H1 (cell line): ENCODE measurements around the gene TAF11L4. TPM values are rescaled to one million over a fixed set of nuclear protein-coding genes. Genes with fewer than 3 reads are reported as not detected.
A peak's percentile ranks its signal among the peaks of the same experiment; 100 is the strongest.
"Not testable (repeated sequence)": the region's sequence is repeated elsewhere in the genome, so short reads cannot be mapped to it uniquely, and the experiment has no call there.

Experiments used
- CTCF ChIA-PET: fragments of 300-600 bp; sonication (Branson Sonifier 250); formaldehyde crosslinking; loops from one replicate; lab custom pipeline; 2021; ENCODE audit not compliant: partially characterized antibody; lab: Charles Lee
- POLR2A ChIA-PET: fragments of 300-600 bp; sonication (Branson Sonifier 250); formaldehyde crosslinking; loops from one replicate; lab custom pipeline; 2021; ENCODE audit warnings: inconsistent platforms; ENCODE audit not compliant: partially characterized antibody; lab: Charles Lee
- DNase-seq, 2 experiments: peaks; one replicate each; pipeline versions ENCODE4 v3.0.0 to v3.0.0-alpha.2; 2010 to 2022; ENCODE audit warnings: low spot score in 2 of 2, low read depth in 1 of 2, mixed read lengths in 1 of 2
- FAIRE-seq: peaks from 2 replicates; lab custom pipeline; 2011; peaks lifted over from hg19 to GRCh38; lab: Jason Lieb, UNC
- H2AFZ ChIP-seq: 2 replicates; pipeline ENCODE4 v1.8.1; 2012; ENCODE audit warnings: low read length, inconsistent platforms
- H2AK5ac ChIP-seq: 2 replicates; pipeline ENCODE4 v1.6.1; 2013; ENCODE audit warnings: low read depth, low read length
- H2BK120ac ChIP-seq: replicated peaks from 2 replicates; pipeline ENCODE3; 2013; ENCODE audit warnings: low read depth, low read length, inconsistent platforms
- H2BK12ac ChIP-seq: 2 replicates; pipeline ENCODE4 v1.6.1; 2013; ENCODE audit warnings: low read depth, low read length
- H2BK15ac ChIP-seq: 2 replicates; pipeline ENCODE4 v1.6.1; 2013; ENCODE audit warnings: low read length
- H2BK20ac ChIP-seq: 2 replicates; pipeline ENCODE4 v1.6.1; 2013; ENCODE audit warnings: low read length
- H2BK5ac ChIP-seq: 2 replicates; pipeline ENCODE4 v1.6.1; 2013; ENCODE audit warnings: low read depth, low read length
- H3K14ac ChIP-seq: 2 replicates; pipeline ENCODE4 v1.6.1; 2013; ENCODE audit warnings: inconsistent platforms; ENCODE audit not compliant: insufficient read length
- H3K18ac ChIP-seq: 2 replicates; pipeline ENCODE4 v1.6.1; 2013; ENCODE audit warnings: low read length; ENCODE audit errors: extremely low read depth
- H3K23ac ChIP-seq: 2 replicates; pipeline ENCODE4 v1.6.1; 2013; ENCODE audit warnings: inconsistent platforms; ENCODE audit not compliant: insufficient read length
- H3K23me2 ChIP-seq: 2 replicates; pipeline ENCODE4 v1.6.1; 2013; ENCODE audit warnings: low read depth, low read length
- H3K27ac ChIP-seq: 2 replicates; pipeline ENCODE4 v1.6.1; 2011; ENCODE audit warnings: low read depth, low read length, inconsistent platforms
- H3K27me3 ChIP-seq, 4 experiments: replicated peaks in 1 of 4; 1 replicate in 1 of 4; 2 replicates in 3 of 4; pipeline versions ENCODE4 v1.6.1 to v1.8.1; 2011 to 2013; ENCODE audit warnings: low read length in 3 of 4, mild to moderate bottlenecking in 3 of 4, inconsistent platforms in 2 of 4, mixed read lengths in 2 of 4, moderate library complexity in 1 of 4; ENCODE audit not compliant: control insufficient read depth in 3 of 4, insufficient read depth in 3 of 4; ENCODE audit errors: extremely low read depth in 1 of 4
- H3K36me3 ChIP-seq, 4 experiments: 2 replicates each; pipeline versions ENCODE4 v1.6.1 to v1.8.1; 2011 to 2013; ENCODE audit warnings: mild to moderate bottlenecking in 4 of 4, low read length in 3 of 4, moderate library complexity in 2 of 4, control low read depth in 1 of 4, inconsistent platforms in 1 of 4; ENCODE audit not compliant: insufficient read depth in 4 of 4, control insufficient read depth in 2 of 4
- H3K4ac ChIP-seq: replicated peaks from 2 replicates; pipeline ENCODE3; 2013; ENCODE audit warnings: low read length, low read depth, mixed read lengths, inconsistent platforms; ENCODE audit not compliant: insufficient read length
- H3K4me1 ChIP-seq, 4 experiments: replicated peaks in 1 of 4; 1 replicate in 1 of 4; 2 replicates in 3 of 4; pipeline versions ENCODE4 v1.6.1 to v1.8.1; 2011 to 2013; ENCODE audit warnings: low read length in 3 of 4, inconsistent platforms in 2 of 4, mixed read lengths in 1 of 4; ENCODE audit not compliant: insufficient read depth in 4 of 4, control insufficient read depth in 3 of 4
- H3K4me2 ChIP-seq, 2 experiments: 2 replicates each; pipeline versions ENCODE4 v1.6.1 to v1.8.1; 2011 to 2013; ENCODE audit warnings: low read depth in 2 of 2, low read length in 2 of 2, control low read depth in 1 of 2, inconsistent platforms in 1 of 2, mild to moderate bottlenecking in 1 of 2; ENCODE audit not compliant: insufficient read depth in 1 of 2
- H3K4me3 ChIP-seq, 4 experiments: fragments of 200-600, 300-600 bp in 1 of 4; sonication (generic), shearing (Covaris generic), sonication (Bioruptor Twin) in 1 of 4; 2 replicates each; pipeline versions ENCODE4 v1.5.1 to v1.8.1; 2011 to 2016; ENCODE audit warnings: low read length in 4 of 4, low read depth in 3 of 4, control low read depth in 2 of 4, inconsistent platforms in 2 of 4, mild to moderate bottlenecking in 2 of 4, mixed read lengths in 1 of 4, moderate library complexity in 1 of 4; ENCODE audit not compliant: insufficient read depth in 2 of 4; ENCODE audit errors: extremely low read depth in 1 of 4
- H3K56ac ChIP-seq: replicated peaks from 2 replicates; pipeline ENCODE3; 2013; ENCODE audit warnings: low read depth, mild to moderate bottlenecking, mixed read lengths, low read length, inconsistent platforms; ENCODE audit not compliant: insufficient read length
- H3K79me1 ChIP-seq: 2 replicates; pipeline ENCODE4 v1.6.1; 2013; ENCODE audit warnings: low read depth, low read length, control low read depth
- H3K79me2 ChIP-seq, 2 experiments: 2 replicates each; pipeline versions ENCODE4 v1.6.1 to v1.8.1; 2012 to 2013; ENCODE audit warnings: low read length in 2 of 2, mild to moderate bottlenecking in 2 of 2, inconsistent platforms in 1 of 2; ENCODE audit not compliant: insufficient read depth in 2 of 2, control insufficient read depth in 1 of 2
- H3K9ac ChIP-seq, 4 experiments: replicated peaks in 1 of 4; 1 replicate in 1 of 4; 2 replicates in 3 of 4; pipeline versions ENCODE4 v1.6.1 to v1.8.1; 2011 to 2013; ENCODE audit warnings: low read depth in 3 of 4, low read length in 3 of 4, control low read depth in 2 of 4, mild to moderate bottlenecking in 2 of 4, moderate library complexity in 2 of 4, inconsistent platforms in 1 of 4; ENCODE audit errors: extremely low read depth in 1 of 4
- H3K9me3 ChIP-seq, 2 experiments: 2 replicates each; pipeline versions ENCODE4 v1.6.1 to v1.8.1; 2012 to 2013; ENCODE audit warnings: mild to moderate bottlenecking in 2 of 2, moderate library complexity in 2 of 2, control low read depth in 1 of 2, inconsistent platforms in 1 of 2, low read depth in 1 of 2, low read length in 1 of 2, mixed read lengths in 1 of 2; ENCODE audit not compliant: insufficient read depth in 2 of 2
- H4K20me1 ChIP-seq, 2 experiments: replicated peaks in 1 of 2; 2 replicates each; pipeline versions ENCODE3 to v1.8.1; 2011 to 2013; ENCODE audit warnings: inconsistent platforms in 2 of 2, low read length in 2 of 2, mild to moderate bottlenecking in 1 of 2; ENCODE audit not compliant: insufficient read depth in 2 of 2, control insufficient read depth in 1 of 2
- H4K5ac ChIP-seq: 2 replicates; pipeline ENCODE4 v1.6.1; 2013; ENCODE audit warnings: low read length, low read depth, mixed read lengths, inconsistent platforms; ENCODE audit not compliant: insufficient read length
- H4K8ac ChIP-seq: 2 replicates; pipeline ENCODE4 v1.8.0; 2013; ENCODE audit warnings: mild to moderate bottlenecking, moderate library complexity, low read length, inconsistent platforms; ENCODE audit not compliant: insufficient read depth; ENCODE audit errors: extremely low read depth
- H4K91ac ChIP-seq: replicated peaks from 2 replicates; pipeline ENCODE3; 2013; ENCODE audit warnings: low read length, mixed read lengths, inconsistent platforms; ENCODE audit not compliant: insufficient read length
- WGBS, 2 experiments: shearing (Covaris generic) in 1 of 2; methylation state at CpG; one replicate each; pipeline versions ENCODE4 v1.1.6 to v1.1.7; 2013 to 2015; ENCODE audit warnings: low lambda C conversion rate in 2 of 2, mixed read lengths in 2 of 2, inconsistent platforms in 1 of 2, low coverage in 1 of 2, missing lambda C conversion rate in 1 of 2; ENCODE audit not compliant: insufficient replicate concordance in 2 of 2, insufficient coverage in 1 of 2, insufficient read length in 1 of 2; ENCODE audit errors: extremely low coverage in 1 of 2, missing lambda C conversion rate in 1 of 2; 5-methylcytosine and 5-hydroxymethylcytosine counted together
- polyA plus RNA-seq, 7 experiments: library from polyadenylated mRNA; depleted of rRNA in 3 of 7; stranded (reverse) in 5 of 7; unstranded in 2 of 7; fragments of >200 nt in 5 of 7; fragments of 200-250 nt in 2 of 7; gene quantifications; 1 replicate in 5 of 7; 2 replicates in 1 of 7; 4 replicates in 1 of 7; pipeline versions ENCODE4 v1.2.1 to v1.2.3, GENCODE V29; 2011 to 2013; ENCODE audit warnings: missing spikeins in 2 of 7, mixed read lengths in 2 of 7
- total RNA-seq: library from RNA; stranded (reverse); fragmentation: NEBNext Ultra II Directional; extraction: Animal tissue kit (Norgen Biotek cat#: 25700); gene quantifications from 2 replicates; pipeline ENCODE4 v1.2.1, GENCODE V29; 2021

Gene TAF11L4
- total and polyA plus RNA-seq, 2 of the 8 experiments (the other 6 are each of a cell fraction or from before 2014, with no cell fraction given) = not detected

GRCh38 chr5:17526504-17526903, 4.9 kb downstream of the TAF11L4 start:
- FAIRE-seq, H2BK120ac ChIP-seq, H3K36me3 ChIP-seq, H2BK20ac ChIP-seq, H2BK15ac ChIP-seq, CTCF ChIA-PET, H3K4me3 ChIP-seq, H2BK5ac ChIP-seq, H3K9me3 ChIP-seq, H4K8ac ChIP-seq, H2AK5ac ChIP-seq, H2BK12ac ChIP-seq, H4K5ac ChIP-seq, H3K27me3 ChIP-seq, H3K23me2 ChIP-seq, H3K27ac ChIP-seq, H2AFZ ChIP-seq, H3K4ac ChIP-seq, H3K56ac ChIP-seq, H3K23ac ChIP-seq, H3K14ac ChIP-seq, H3K79me2 ChIP-seq, H3K4me2 ChIP-seq, H3K79me1 ChIP-seq, H3K18ac ChIP-seq, POLR2A ChIA-PET, H4K91ac ChIP-seq, H3K9ac ChIP-seq, H3K4me1 ChIP-seq, H4K20me1 ChIP-seq: not testable (repeated sequence)
- 88% methylated on average over 10 of the region's 17 CpGs; no CpG with 5 or more reads in 1 of the 2 experiments for WGBS, 2 experiments
- DNase-seq = peak in 1 of 2 experiments; percentile 59

GRCh38 chr5:17528369-17528768, 6.8 kb downstream of the TAF11L4 start, which contains the start of gene TAF11L6:
TSS of gene TAF11L6 (plus strand) at chr5:17528669.
- POLR2A ChIA-PET, H3K56ac ChIP-seq: not testable (repeated sequence)
- WGBS, 2 experiments = no CpG with 5 or more reads among the region's 15 CpGs

More at GRCh38 chr5:17528369-17528768, 6.8 kb downstream of the TAF11L4 start, which contains the start of gene TAF11L6:
- H4K91ac ChIP-seq, DNase-seq, H4K8ac ChIP-seq, H3K18ac ChIP-seq, H2BK5ac ChIP-seq, H2BK15ac ChIP-seq, H3K9me3 ChIP-seq, H3K4me3 ChIP-seq, H2BK20ac ChIP-seq, H3K23me2 ChIP-seq, H2AK5ac ChIP-seq, H3K79me1 ChIP-seq, H4K20me1 ChIP-seq, H3K14ac ChIP-seq, H3K9ac ChIP-seq, H3K36me3 ChIP-seq, H3K27me3 ChIP-seq, H3K23ac ChIP-seq, H3K79me2 ChIP-seq, H2BK120ac ChIP-seq, FAIRE-seq, H4K5ac ChIP-seq, H2AFZ ChIP-seq, H2BK12ac ChIP-seq, CTCF ChIA-PET, H3K27ac ChIP-seq, H3K4ac ChIP-seq, H3K4me1 ChIP-seq, H3K4me2 ChIP-seq: not testable (repeated sequence)
